HG03571 (cell line): ENCODE results near the gene VPS45.

Experiments used
- ATAC-seq: cut with Tn5 transposase; IDR thresholded peaks from one replicate; pipeline ENCODE4 v1.9.1; 2021; ENCODE audit not compliant: unreplicated experiment

VPS45 gene

DNA sequence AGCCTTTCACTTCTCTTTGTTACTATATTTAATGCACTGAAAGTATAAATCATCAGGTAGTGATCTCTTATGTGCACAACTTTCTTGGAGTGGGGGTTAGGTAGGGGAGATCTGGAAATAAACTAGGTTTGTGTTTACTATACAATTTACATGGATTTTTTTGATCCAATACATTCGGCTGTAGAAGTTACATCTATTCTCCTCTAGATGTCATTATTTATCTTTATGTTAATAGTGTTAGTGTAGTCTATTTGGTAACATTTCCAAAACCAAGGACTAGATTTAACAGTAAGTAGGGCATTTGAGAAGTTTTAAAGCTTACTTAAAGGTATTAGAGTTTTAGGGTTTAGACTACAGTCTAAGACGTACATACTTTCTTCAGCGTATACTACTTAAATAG lies 5.4 kb downstream of the VPS45 start:
- ATAC-seq: no peak

DNA sequence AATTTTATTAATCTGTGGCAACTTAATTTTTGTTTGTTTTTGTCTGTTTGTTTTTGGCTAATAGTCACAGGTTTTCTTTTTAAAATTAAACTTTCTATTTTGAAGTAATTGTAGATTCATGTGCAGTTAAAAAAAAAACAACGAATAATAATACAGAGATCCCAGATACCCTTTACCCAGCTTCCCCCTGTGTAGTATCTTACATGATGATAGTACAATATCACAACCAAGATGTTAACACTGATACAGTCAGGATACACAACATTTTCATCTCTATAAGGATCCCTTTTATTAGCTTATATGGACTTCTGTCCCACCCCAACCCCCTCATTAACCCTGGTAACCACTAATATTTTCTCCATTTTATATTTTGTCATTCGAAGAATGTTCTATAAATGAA lies 5.9 kb downstream of the VPS45 start:
- ATAC-seq: no peak

DNA sequence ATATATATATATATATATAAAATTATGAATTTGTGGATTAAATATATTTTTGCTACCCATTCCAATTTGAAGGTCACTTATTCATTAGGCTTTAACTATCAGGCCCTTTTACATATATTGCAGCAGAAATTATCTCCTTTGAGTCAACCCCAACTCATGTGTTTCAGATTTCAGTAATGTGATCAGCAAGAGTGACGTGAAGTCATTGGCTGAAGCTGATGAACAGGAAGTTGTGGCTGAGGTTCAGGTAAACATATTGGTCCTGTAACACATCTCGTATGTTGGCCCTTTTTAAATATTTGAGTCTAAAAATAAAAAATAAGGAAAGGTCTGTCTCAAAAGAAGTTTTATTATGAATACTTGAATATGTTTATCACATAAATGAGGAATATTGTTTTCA lies 8.5 kb downstream of the VPS45 start:
- no peak for ATAC-seq

DNA sequence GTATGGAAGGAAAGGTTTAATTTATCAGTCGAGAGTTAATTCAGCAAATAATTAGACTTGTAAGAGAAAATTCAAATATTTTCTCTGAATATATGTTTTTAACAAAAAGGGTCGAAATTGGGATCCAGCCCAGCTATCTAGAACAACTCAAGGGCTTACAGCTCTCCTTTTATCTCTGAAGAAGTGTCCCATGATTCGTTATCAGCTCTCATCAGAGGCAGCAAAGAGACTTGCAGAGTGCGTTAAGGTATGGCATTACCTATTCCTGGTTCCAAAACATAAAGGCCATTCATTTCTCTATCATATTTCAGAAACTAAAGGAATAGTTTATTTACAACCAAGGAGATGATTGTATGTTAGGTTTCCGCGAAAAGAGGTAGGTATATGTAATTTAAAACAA lies 9.4 kb downstream of the VPS45 start:
- ATAC-seq: no peak

DNA sequence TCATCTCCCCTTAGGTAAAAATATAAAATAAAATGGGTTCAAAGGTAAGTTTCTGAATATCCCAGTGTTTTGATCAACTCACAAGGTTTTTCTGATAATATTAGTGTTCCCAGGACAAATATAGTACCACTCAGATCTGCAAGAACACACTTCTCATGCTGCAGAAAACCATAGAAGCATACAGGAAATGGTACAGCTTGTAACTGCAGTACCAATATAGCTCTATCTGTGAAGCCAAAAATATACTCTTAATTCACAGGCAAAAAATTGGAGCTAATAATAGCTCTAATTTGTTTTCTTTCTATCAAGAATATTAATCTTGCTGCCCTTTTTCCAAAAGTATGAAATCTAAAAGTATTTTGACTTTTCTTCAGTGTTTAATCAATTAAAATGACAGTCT lies 13.2 kb downstream of the VPS45 start:
- no peak for ATAC-seq

DNA sequence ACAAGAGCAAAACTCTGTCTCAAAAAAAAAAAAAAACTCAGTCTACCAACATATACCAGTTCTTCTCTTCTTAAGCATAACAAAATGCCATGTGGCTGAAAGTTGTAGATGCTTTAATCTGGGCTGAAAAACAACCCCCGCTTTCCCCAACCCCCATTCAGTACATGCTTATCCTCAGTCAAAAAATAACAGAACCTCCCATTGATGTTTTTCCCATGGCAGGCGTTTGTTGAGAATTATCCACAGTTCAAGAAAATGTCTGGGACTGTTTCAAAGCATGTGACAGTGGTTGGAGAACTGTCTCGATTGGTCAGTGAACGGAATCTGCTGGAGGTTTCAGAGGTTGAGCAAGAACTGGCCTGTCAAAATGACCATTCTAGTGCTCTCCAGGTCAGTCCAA lies 14.9 kb downstream of the VPS45 start:
- no peak for ATAC-seq

DNA sequence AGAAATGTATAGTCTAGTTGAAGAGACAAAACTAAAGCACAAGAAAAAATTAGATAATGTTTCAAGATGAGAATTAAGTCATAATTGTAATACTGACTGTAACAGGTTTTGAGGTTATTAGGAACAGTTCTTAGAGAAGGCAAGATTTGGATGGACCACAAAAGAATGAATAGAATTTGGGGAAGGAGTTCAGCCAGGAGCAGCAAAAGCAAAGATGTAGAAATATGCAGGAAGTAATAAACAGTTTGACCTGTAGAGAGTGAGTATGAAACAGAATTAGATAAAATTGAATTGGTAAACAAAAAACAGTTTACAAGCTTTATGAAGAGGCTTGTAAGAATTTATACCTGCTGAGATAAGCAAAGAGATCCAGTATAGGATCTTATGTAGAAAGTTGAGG lies 16.3 kb downstream of the VPS45 start:
- no peak for ATAC-seq

DNA sequence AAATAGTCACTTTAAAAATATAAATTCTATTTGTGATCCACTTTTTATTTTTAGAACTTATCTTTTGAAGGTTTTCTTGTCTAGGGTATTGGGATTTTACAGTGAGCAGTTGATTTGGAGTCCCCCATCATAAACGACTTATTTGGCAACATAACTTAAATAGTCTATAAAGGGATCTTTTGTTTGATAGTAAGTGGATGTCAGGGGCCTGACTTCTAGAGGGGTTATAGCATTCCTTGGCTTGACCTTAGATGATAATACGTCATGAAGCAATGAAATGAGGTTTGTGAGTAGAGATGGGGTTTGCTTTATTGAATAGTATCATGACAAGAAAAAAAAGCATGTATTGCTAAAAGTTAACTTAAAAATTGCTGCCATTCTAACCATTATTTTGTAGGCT lies 17.8 kb downstream of the VPS45 start:
- no peak for ATAC-seq

DNA sequence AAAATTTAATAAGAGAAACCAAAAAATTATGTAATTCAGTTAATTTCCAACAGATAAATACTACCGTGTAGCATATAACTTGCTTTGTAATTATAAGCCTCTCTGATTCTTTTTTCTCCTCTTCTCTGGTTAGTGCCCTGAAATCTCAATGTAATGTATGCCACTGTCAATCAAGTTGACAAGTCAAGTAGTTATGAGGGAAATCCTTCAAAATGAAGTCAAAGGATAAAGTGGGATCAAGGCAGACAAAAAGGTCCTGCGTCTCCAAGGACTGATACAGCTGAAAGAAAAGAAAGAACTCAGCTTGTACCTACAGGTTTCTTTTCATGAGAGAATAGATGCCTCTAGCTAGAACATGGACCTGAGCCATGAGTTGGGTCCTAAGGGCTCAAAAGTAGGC lies 19.8 kb downstream of the VPS45 start:
- ATAC-seq: no peak

DNA sequence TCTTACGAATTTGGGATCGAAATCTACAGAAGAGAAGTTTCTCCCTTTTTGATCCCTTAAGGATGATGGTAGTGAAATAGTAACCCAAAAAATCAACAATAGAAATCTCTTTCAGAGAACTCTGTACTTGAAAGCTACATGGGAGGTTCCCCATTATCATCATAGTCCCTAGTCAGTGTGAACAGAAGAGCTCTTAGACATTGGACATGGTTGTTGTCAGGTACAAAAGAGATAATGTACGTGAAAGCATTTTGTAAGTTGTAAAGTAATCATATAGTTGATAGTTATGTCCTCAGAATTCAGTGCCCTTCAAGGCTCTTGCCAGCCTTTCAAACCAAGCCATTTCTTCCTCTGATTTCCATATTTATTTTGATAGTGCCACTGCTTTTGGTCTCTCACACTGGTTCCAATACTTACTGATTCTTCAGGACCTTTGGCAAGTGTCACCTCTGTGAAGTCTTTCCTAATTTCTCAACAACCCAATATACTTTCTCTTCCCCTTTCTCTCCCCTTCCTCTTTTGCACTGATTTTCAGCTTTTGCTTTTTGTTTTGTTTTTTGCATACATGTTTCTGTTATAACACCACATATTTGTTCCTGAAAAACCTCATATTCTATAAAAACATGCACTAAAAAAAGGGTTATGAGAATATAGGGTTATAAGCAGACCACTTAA lies 22.4 kb downstream of the VPS45 start:
- no peak for ATAC-seq

DNA sequence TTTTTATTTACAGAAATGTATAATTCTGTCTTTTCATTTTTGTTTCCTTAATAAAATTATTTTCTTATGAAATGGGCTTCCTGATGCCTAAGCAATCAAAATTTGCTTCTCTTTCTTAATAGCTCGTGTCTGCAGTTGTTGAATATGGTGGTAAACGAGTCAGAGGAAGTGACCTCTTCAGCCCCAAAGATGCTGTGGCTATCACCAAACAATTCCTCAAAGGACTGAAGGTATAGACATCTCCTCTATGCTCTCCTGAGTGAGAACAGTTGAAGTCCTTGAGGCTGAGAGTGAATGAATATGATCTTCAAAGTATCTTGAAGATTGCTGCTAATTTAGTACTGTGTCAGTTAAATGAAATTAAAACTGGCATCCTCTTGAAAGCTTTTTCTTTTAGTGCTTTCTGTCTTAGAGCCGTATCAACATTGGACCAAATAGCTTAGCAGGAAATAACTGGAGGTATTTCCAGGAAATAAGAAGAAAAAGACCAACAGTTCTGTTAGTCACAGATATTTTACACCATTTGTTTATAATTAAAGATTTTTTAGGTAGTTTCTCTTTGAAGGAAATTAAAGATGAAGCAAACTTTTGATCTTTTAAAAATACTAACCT lies 24.7 kb downstream of the VPS45 start:
- no peak for ATAC-seq

DNA sequence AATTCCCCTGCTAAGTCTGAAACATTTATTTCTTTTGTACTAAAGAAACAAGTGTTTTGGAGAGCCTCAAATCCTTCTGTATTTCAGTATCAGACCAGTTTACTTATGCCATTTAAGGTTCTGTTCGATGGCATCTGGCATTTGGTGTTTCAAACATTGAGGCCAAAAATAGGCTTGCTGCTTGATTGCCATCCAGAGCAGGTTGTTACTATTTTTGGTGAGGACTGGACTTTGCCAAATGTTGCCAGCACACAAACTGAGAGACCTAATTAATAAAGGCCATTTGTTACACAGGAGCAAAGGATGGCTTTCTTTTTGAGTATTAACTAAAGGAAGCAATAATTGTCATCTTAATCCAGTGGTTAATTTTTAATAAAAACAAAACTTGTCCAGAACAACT lies 26.2 kb downstream of the VPS45 start:
- no peak for ATAC-seq

DNA sequence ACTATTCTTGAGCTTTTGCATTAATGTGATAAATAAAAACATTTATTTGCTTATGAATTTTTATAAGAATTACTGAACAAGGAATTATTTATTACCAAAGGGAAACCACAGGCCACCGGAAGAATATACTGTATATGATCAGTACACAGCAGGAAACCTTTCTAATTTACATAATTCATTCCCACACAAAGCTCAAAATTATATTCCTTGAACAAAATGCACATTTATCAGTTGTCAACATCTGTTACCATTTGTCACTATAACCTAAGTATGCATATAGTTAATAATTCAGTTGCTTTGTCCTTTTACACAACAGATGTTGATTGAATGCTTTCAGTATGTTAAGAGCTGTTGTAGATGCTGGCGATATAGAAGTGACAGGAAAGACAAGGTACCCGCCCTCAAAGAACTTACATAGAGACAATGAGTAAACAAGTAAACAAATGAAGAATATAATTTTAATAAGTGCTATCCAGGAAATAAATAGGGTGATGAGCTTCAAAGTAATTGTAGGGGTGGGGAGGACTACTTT lies 27.2 kb downstream of the VPS45 start:
- ATAC-seq: no peak

DNA sequence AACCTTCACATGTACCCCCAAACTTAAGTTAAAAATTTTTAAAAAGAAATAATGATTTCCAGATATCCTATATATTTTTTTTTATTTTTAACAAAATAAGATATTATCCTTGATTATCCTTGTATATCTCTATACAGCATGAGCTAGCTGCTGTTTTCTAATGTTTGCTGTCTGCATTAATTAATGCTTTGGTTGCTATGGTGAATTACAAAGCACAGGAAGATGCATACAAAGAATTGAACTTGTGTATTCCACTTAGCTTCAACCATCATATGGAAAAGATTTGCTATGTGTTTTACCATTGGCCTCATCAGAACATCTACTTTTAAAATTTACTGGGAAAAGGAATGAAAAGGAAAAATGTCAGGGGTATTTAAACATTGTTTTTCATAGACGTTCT lies 35.4 kb downstream of the VPS45 start:
- no peak for ATAC-seq

DNA sequence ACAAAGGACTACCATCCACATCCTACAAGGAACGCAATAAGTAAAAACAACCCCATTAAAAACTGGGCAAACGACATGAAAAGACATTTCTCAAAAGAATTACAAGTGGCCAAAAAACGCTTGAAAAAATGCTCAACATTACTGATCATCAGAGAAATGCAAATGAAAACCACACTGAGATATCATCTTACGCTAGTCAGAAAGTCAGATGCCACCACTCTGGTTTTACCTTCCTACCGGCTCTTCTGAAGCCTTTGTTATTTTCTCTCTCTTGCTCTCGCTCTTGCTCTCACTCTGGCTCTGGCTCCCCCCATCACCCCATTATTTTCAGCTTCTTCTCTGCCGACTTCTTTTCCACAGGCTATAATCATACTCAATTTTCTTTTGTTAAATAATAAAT lies 38.8 kb downstream of the VPS45 start:
- ATAC-seq: no peak

DNA sequence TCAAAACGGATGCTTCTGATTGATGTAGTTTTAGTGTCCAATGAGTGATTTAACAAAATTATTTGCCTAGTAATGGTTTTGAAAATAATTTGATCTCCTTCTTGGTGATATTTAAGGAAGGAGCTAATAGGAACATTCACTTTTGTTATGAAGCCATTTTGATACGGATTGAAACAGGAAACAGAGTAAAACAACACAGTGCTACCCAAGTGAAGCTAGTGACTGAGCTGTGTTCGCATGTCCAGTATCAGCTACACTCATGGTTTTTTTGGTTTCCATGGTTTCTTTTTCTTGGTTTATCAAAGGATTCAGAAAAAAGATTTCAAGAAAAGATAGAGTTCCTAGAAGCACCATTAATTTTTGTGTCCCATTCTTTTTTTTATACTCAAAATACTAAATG lies 42.0 kb downstream of the VPS45 start:
- no peak for ATAC-seq

DNA sequence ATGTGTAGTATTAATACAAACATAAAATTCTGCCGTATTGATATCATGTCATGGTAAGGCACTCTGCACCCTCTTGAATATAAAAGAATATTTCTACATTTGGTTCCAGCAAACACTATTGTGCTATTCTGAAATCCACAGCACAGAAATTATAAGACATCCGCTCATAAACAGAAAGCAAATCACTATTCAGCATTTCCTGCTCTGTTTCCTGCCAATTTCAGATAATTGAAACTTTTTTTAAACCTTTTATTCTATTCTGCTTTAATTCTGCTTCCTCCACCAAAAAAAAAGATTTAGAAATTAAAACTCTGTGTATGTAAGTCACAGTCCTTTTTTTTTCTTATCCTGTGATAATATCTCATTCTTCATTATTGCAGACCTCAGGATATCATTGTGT lies 42.5 kb downstream of the VPS45 start:
- ATAC-seq: no peak

DNA sequence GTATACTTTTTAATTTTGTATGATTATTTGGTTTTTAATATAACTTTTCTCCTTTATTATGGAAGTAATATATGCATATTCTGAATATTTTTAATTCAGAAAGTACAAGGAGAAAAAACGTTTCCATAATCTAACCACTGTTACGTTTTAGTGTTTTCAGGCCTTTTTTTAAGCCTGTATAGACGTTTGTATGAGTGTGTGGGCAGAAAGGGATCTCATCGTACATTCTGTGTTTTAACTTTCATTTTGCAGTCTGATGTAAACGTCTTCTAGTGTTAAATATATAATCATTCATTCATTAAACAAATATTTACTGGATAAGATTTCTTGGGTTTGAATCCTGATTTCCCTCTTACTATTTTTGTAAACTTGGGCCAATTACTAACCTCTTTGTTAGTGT lies 44.1 kb downstream of the VPS45 start:
- ATAC-seq: no peak

DNA sequence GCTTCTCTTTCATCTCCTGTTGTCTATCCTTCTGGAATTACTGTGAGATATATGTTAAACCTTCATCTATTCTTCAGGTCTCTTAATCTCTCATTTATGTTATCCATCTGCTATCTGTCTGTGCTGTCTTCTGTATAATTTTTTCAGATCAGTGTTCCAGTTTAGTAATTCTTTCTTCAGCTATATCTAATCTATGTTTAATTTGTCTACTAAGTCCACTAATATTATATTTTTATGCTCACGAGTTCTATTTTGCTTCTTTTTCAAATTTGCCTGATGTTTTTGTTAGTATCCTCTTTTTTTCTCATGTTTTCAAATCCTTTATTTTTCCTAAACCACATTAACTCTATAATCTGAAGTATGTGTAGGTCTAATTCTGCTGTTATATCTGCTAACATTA lies 47.5 kb downstream of the VPS45 start:
- no peak for ATAC-seq

DNA sequence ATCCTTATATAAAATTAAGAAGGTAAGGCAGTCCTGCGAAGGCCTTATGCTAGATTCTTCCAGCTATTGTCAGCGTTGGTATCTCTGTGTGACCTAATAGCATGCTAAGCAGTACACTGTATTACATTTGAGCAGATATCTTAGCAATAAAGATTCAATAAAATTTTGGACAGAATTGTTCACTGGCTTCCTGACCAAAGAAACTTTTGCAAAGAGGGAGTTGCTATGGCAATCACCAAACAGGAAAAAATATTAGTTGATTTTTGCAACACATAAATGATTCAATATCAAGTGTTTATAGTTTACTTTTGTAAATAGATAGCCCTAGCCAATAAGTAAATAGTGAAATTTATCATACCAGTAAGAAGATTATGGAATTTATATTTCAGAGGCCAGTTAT lies 51.1 kb downstream of the VPS45 start:
- no peak for ATAC-seq

DNA sequence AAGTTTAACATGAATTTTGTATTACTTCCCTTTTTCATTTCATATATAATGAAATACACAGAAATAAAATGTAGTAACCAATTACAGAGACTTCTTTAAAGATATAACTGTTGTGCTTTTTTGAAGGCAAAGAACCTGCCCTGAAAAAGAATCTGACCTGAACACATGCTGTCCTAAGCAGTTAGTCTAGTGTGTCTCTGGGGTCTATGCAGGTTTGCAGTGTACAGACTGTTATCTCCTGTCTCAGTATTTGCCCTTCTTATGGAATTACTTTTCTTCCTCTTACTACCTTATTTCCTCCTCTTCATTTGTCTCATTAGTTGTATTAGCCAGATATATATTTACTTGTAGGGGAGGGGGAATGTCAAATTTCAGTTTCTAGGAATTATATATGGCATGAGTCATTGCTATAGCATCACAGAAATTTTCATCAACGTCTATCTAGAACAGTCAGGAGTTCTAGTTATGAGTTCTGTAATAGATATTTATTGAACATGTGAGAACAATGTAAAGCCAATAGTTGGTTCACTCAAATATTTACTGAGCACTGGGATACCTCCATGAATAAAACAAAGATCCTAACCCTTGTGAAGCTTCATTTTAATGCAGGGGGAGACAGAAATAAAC lies 53.8 kb downstream of the VPS45 start:
- ATAC-seq: no peak

DNA sequence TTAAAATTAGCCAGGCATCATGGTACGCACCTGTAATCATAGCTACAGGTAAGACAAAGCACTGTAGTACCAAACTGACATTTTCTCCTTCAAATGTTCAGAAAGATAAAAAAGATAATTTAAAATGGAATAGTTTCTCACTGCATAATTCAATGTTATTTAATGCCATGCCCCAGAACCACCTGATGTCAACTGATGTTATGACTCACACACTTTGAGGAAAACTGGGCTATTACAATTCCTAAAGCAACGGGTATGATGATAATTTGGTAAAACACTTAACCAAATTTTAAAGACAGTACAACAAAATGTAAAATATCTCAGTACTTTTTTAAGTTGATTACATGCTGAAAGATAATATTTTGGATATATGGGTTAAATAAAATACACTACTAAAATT lies 59.2 kb downstream of the VPS45 start:
- ATAC-seq: no peak

DNA sequence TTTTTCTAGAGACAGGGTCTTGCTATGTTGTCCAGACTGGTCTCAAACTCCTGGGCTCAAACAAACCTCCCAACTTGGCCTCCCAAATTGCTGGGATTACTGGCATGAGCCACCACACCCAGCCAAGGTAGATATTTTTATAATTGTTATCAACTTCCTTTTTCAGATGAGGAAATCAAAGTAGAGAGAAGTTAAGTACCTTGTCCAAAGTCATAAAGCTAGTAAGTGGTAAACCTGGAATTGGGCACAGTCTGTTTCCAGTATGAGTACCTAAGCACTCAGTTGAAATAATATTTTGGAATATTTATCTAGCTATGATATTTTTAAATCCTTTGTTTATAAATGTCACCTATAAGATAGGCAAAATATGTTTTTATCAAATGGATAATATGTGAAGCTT lies 59.9 kb downstream of the VPS45 start:
- ATAC-seq: no peak
